ENCODE results near the gene STX4. TPM values are rescaled to one million over a fixed set of nuclear protein-coding genes. Genes with fewer than 3 reads are reported as not detected.

The STX4 gene
- polyA plus RNA-seq (2013, experiment 1 of 2; ENCODE audit: insufficient read length), result 36.8 TPM
- 38.0 TPM for polyA plus RNA-seq (2013, experiment 2 of 2; ENCODE audit: insufficient read length)

- peak; percentile 97 for DNase-seq
Observed at GRCh38 chr16:31032736-31033708, at the start of gene STX4. TSS of gene STX4 (plus strand) at chr16:31033558. CDS start at chr16:31033806, 248 bp downstream.

DNA sequence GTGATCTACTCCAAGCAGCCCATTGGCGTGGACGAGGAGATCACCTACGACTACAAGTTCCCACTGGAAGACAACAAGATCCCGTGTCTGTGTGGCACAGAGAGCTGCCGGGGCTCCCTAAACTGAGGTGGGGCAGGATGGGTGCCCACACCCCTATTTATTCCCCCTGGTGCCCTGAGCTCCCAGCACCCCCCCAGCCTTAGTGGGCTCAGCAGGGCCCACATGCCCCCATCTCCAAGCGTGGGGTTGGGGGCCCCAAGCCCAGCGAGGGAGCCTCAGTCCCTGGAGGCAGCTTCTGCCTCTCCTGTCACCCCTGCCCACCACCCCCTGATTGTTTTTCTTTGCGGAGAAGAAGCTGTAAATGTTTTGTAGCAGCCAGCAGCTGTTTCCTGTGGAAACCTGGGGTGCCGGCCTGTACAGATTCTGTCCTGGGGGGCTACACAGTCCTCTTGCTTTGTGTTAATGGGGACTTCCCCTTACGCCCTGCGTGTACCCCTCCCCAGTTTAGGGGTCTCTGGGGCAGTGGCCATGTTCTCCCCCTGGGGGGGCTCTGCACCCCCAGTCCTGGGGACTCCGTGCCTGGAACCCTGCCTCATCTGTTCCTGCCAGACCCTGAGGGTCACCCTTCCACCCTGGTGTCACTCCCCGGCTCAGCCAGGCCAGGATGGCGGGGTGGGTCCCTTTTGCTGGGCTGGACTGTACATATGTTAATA, 49.3 kb upstream of the STX4 start:
- DNase-seq, result no peak

GRCh38 chr16:30984669-30985400, 48.5 kb upstream of the STX4 start, which contains the start of gene HSD3B7:
TSS of gene HSD3B7 (plus strand) at chr16:30985207. CDS start at chr16:30985659, 452 bp downstream.
- peak; percentile 76 for DNase-seq

DNA sequence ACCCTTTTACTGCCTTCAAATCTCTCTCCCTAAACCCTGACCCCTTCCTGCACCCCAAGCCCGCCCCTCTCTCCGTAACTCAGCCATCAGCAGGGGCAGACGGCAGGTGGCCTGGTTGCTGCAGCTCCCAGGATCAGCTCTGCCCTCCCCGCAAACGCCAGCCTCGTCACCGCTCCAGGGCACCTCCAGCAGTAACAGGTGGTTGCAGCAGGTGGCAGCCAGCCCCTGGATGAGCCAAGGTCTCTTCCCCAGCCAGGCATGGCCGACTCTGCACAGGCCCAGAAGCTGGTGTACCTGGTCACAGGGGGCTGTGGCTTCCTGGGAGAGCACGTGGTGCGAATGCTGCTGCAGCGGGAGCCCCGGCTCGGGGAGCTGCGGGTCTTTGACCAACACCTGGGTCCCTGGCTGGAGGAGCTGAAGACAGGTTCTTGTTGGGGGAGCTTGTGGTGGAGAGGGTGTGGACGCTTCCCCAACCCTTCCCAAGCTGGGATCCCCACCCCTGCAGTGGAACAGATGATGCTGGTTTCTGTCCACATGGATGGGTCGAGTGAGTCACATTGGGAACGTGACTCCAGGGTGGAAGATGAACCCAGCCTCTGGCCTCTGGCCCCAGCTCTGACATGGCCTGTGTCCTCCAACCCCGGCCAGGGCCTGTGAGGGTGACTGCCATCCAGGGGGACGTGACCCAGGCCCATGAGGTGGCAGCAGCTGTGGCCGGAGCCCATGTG, 47.8 kb upstream of the STX4 start:
- DNase-seq, result no peak

- no peak for DNase-seq
Observed at GRCh38 chr16:30986129-30986991, 47.0 kb upstream of the STX4 start.

DNA sequence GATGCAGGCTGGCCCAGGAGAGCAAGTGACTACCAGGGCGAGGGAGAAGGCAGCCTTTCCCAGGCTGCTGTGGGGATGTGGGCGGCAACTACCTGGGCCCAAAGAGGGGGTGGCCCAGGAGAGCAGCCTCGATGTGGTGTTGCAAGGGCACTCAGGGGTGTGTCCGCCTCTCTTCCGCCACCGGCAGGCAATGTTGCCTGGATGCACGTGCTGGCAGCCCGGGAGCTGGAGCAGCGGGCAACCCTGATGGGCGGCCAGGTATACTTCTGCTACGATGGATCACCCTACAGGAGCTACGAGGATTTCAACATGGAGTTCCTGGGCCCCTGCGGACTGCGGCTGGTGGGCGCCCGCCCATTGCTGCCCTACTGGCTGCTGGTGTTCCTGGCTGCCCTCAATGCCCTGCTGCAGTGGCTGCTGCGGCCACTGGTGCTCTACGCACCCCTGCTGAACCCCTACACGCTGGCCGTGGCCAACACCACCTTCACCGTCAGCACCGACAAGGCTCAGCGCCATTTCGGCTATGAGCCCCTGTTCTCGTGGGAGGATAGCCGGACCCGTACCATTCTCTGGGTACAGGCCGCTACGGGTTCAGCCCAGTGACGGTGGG, 45.7 kb upstream of the STX4 start:
- DNase-seq, result no peak

DNA sequence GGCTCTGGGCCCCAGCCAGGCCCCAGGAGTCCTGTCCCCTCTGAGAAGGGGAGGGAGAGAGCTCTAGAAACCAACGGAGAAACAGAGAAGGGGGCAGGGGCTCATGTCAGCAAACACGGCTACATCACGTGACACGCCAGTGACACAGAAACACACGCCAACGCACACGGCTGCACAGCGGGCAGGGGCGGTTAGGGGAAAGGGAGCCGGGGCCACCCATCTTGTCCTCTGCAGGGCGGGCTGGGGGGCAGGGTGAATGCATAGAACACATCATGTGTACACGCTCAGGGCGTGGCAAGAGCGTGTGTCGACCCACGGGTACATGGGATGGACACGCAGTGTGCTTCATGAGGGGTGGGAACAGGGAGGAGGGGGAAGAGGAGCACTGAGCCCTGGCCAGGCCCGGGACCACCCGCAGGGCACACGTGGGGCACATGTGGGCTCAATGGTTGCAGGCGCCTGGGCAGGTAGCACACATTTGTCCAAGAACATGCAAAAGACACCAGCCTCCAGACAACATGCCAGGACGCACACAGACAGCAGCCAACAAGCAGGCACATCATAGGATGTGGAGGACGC, 43.8 kb upstream of the STX4 start:
- DNase-seq, result no peak

- no peak for DNase-seq
Observed at GRCh38 chr16:30990105-30990504, 43.3 kb upstream of the STX4 start.

GRCh38 chr16:30991052-30991451, 42.3 kb upstream of the STX4 start:
- no peak for DNase-seq

GRCh38 chr16:30992276-30992780, 41.0 kb upstream of the STX4 start:
- DNase-seq, result no peak

DNA sequence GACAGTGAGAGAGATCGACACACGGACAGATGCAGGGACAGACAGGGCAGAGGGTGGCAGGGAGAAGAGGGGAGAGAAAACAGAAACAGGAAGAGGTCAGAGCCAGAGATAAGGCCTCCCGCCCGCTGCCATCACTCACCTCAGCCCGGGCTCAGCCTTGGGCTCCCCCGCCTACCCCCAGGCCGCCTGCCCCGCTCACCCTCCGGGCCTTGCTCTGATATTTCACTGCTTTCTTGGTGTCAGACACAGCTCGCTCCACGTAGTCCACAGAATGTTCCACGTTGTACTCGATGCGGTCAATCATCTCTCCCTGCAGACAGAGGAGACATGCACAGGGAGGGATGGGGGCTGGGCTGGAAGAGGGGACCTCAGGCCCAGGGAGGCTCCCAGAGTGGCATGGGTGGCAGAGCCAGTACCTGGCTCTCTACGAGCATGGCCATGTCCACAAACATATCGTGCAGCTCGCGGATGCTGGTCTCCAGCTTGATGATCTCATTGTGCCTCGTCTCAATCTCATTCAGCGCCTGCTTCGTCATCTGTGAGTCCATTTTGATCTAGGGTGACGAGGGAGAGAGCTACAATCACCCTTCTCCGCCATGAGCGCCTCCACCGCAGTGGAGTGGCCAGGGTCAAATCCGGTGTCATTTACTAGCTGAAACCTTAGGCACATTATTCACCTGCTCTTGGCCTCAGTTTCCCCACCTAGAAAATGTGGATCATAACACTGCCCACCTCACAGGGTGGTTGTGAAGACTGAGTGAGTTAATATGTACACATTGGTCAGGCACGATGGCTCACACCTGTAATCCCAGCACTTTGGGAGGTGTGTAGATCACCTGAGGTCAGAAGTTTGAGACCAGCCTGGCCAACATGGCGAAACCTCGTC, 40.2 kb upstream of the STX4 start:
- DNase-seq, result no peak

- DNase-seq, result no peak
Observed at GRCh38 chr16:30995927-30996323, 37.4 kb upstream of the STX4 start.

DNA sequence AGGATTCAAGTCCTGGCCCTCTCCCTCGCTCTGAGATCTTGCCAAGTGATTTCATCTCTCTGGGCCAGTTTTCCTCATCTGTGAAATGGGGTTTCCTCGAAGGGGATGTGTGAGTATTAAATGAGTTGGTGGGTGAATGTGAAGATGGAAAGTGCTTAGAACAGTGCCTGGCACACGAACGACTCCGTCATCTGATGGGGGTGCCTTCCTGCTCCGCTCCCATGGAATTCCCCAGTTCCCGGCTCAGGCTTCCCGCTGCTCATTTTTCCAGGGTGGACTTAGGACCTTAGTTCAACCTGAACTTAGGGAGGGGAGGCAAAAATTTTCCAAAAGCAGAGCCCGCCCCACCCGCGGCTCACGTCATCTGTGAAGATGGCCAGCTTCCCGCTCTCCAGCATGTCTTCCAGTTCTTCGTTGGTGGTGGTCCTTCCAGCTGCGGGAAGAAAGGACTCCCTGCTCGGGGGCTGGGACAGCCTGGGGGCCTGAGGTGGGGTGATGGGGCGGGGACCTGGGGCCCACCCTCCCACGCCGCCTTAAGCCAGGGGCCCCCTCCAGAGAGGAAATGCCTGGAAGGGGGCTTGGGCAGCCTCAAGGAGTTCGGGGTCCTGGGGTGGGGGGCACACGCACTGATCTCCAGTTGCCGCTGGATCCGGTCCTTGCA, 36.9 kb upstream of the STX4 start:
- DNase-seq, result no peak

DNA sequence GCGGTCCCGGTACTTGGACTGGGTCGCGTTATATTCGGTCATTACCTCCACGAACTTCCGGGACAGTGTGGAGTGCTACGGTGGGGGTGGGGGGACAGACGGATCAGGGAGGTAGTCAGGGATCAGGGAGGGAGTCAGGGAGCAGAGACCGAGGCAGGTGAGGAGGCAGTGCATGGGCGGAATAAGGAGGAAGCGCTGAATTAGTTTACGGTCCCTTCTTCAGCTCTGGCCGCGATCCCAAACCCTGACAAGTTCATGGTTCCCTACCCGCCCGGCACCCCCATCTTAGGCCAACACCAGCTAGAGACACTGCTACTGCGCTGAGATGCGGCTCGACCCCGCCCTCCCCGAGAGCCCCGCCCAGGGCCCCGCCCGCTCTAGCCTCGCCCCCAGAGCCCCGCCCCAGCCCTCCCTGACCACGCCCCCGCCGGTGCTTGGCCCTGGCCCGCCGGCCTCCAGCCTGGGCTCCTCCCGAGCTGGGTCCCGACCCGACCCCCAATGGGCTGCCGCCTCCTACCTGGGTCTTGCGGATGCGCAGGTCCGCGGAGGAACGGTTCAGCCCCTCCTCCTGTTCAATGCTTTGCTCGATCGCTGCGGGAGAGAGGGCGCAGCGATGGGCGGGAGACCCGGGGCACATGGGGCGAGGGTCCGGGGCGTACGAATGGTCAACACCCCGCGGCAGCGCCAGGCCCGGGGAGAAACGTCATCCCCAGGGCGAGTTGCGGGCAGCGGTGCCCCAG, 36.2 kb upstream of the STX4 start:
- DNase-seq, result peak; percentile 75

DNA sequence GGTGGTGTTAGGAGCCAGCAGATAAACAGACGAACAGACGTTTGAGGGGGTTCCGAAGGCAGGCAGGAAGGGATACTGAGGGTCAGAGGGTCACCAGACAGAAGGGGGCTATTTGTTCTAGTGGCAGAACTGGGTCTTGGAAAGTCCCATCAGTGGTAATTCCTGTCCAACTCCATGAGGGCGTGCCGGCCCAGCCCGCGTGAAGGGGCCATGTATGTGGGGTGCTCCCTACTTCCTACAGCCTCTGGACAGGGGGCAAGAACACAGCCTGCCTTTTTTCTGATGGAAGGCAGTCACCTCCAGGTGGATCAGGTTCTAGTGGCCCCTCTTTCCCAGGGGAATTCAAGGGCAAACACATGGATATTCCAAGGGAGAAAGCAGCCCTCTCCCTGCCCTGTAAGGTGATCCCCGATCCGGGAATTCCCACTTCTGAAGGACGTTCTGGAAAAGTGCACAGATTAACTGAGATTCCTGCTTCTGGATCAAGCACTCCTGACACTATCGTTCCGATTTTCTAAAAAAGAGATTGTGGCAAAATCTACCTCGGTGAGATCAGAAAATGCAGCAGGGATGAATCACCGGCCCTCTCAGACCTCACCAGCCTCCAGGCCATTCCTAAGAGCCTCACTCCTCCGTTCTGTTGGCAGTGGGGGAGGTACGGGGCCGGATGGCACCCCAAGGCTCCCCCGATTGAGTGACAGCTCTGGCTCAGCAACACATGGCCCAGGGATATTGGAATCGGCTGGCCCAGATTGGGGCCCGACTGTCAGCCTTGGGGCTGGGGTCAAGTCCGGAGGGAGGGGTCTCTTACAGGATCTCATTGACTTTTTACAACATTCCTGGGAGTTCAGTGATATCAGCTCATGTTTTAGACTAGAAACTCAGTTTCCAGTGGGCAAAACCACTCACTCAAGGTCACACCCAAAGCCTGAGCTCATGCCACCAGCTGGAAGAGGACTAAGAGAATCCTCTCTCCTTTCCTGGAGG, 35.3 kb upstream of the STX4 start:
- DNase-seq, result peak; percentile 84
